Rectal smooth muscle tissue (tissue), 1 donor: Measurements from ENCODE around the gene TK2.

Experiments used
- H3K27ac ChIP-seq: one replicate; pipeline ENCODE4 v1.7.0; 2013; ENCODE audit warnings: low read depth, low read length, inconsistent platforms
- H3K27me3 ChIP-seq: one replicate; pipeline ENCODE4 v1.7.0; 2013; ENCODE audit warnings: low read length; ENCODE audit not compliant: control insufficient read depth, insufficient read depth
- H3K36me3 ChIP-seq: one replicate; pipeline ENCODE4 v1.7.0; 2013; ENCODE audit warnings: low read length; ENCODE audit not compliant: control insufficient read depth, insufficient read depth
- H3K4me1 ChIP-seq: one replicate; pipeline ENCODE4 v1.7.0; 2013; ENCODE audit warnings: low read length; ENCODE audit not compliant: control insufficient read depth, insufficient read depth
- H3K4me3 ChIP-seq: one replicate; pipeline ENCODE4 v1.7.0; 2013; ENCODE audit warnings: low read length
- H3K9ac ChIP-seq: one replicate; pipeline ENCODE4 v1.7.0; 2013; ENCODE audit warnings: low read length

Gene TK2

GRCh38 chr16:66585481-66586239, 35.7 kb upstream of the TK2 start:
- no peaks in the 10 kb centered on the region for H3K4me1 ChIP-seq
- H3K27ac ChIP-seq: no peak overlapping the region
- no peaks in the 10 kb centered on the region for H3K36me3 ChIP-seq
- no peaks in the 10 kb centered on the region for H3K27me3 ChIP-seq
- H3K4me3 ChIP-seq: no peak overlapping the region
- H3K9ac ChIP-seq: no peak overlapping the region

GRCh38 chr16:66581246-66581952, 31.5 kb upstream of the TK2 start:
- no peak overlapping the region for H3K27ac ChIP-seq
- peaks cover 7% of the 10 kb centered on the region for H3K27me3 ChIP-seq
- no peaks in the 10 kb centered on the region for H3K4me1 ChIP-seq
- H3K4me3 ChIP-seq: no peak overlapping the region
- no peaks in the 10 kb centered on the region for H3K36me3 ChIP-seq
- H3K9ac ChIP-seq: no peak overlapping the region

- Histone ChIP-seq H3K4me1 (no peaks in the 10 kb centered on the region), H3K27me3 (peaks cover 7% of the 10 kb centered on the region), H3K27ac (no peak overlapping the region), H3K4me3 (no peak overlapping the region), H3K9ac (no peak overlapping the region), H3K36me3 (no peaks in the 10 kb centered on the region)
Measured at GRCh38 chr16:66580605-66581209, 30.8 kb upstream of the TK2 start.

- Histone ChIP-seq H3K27ac (no peak within 1 kb of the TSS), H3K27me3 (peaks cover 7% of the 10 kb centered on the region), H3K4me1 (no peaks in the 10 kb centered on the region), H3K9ac (no peak within 1 kb of the TSS), H3K36me3 (no peaks in the 10 kb centered on the region), H3K4me3 (peak within 1 kb of the TSS; percentile 45)
Measured at GRCh38 chr16:66578651-66579531, 29.0 kb upstream of the TK2 start, which contains the start of gene CMTM2. Gene CMTM2, plus strand, starts transcription at chr16:66579463. Its CDS starts 145 bp downstream, at chr16:66579608.

DNA sequence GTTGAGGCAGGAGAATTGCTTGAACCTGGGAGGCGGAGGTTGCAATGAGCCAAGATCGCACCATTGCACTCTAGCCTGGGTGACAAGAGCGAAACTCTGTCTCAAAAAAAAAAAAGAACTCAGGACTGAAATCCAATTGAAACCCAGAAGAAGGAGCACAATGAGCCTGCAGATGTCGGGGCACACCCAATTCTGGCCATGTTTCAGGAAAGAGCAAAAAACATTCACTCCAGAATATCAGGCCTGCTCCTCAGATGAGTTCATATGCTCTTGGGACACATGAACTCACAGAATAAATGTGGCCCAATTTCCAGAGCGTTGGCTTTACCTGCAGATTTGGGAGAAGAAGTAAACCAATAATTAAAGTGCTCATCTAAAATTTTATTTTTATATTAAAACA, 26.4 kb upstream of the TK2 start:
- Histone ChIP-seq H3K4me3 (no peak overlapping the region), H3K4me1 (no peaks in the 10 kb centered on the region), H3K9ac (no peak overlapping the region), H3K27me3 (peaks cover 7% of the 10 kb centered on the region), H3K27ac (no peak overlapping the region), H3K36me3 (no peaks in the 10 kb centered on the region)

GRCh38 chr16:66575060-66575459, 25.1 kb upstream of the TK2 start:
- peaks cover 7% of the 10 kb centered on the region for H3K27me3 ChIP-seq
- H3K36me3 ChIP-seq: no peaks in the 10 kb centered on the region
- H3K4me3 ChIP-seq: no peak overlapping the region
- H3K4me1 ChIP-seq: no peaks in the 10 kb centered on the region
- no peak overlapping the region for H3K9ac ChIP-seq
- H3K27ac ChIP-seq: no peak overlapping the region

- H3K4me3 ChIP-seq: no peak overlapping the region
- no peaks in the 10 kb centered on the region for H3K4me1 ChIP-seq
- no peak overlapping the region for H3K27ac ChIP-seq
- H3K27me3 ChIP-seq: peaks cover 7% of the 10 kb centered on the region
- no peaks in the 10 kb centered on the region for H3K36me3 ChIP-seq
- no peak overlapping the region for H3K9ac ChIP-seq
Measured at GRCh38 chr16:66574531-66574930, 24.6 kb upstream of the TK2 start.

DNA sequence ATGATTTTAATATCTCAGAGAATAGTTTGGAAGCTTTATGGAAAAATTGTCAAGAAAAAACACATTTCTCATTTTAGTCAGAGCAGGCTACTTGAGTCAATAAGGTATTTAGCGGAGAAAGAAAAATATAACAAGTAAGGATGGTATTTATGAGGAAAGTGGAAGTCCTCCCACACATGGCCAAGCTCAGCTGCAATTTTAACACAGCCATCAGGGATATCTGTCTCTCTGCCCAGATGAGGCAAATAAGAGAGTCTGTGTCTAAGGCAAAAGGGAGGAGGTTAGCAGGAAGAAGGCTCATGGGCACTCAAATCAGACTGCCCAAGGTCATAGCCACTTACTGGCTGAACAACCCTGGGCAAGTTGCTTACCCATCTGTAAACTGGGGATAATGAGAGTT, 24.2 kb upstream of the TK2 start:
- Histone ChIP-seq H3K36me3 (no peaks in the 10 kb centered on the region), H3K27ac (no peak overlapping the region), H3K9ac (no peak overlapping the region), H3K4me1 (no peaks in the 10 kb centered on the region), H3K4me3 (no peak overlapping the region), H3K27me3 (peaks cover 3% of the 10 kb centered on the region)

GRCh38 chr16:66572356-66572755, 22.4 kb upstream of the TK2 start:
- H3K27ac ChIP-seq: no peak overlapping the region
- no peaks in the 10 kb centered on the region for H3K27me3 ChIP-seq
- no peak overlapping the region for H3K9ac ChIP-seq
- no peaks in the 10 kb centered on the region for H3K4me1 ChIP-seq
- H3K36me3 ChIP-seq: no peaks in the 10 kb centered on the region
- no peak overlapping the region for H3K4me3 ChIP-seq

GRCh38 chr16:66569827-66570405, 20.0 kb upstream of the TK2 start:
- Histone ChIP-seq H3K27ac (no peak overlapping the region), H3K36me3 (peaks cover 9% of the 10 kb centered on the region), H3K4me1 (no peaks in the 10 kb centered on the region), H3K9ac (no peak overlapping the region), H3K4me3 (no peak overlapping the region), H3K27me3 (no peaks in the 10 kb centered on the region)

DNA sequence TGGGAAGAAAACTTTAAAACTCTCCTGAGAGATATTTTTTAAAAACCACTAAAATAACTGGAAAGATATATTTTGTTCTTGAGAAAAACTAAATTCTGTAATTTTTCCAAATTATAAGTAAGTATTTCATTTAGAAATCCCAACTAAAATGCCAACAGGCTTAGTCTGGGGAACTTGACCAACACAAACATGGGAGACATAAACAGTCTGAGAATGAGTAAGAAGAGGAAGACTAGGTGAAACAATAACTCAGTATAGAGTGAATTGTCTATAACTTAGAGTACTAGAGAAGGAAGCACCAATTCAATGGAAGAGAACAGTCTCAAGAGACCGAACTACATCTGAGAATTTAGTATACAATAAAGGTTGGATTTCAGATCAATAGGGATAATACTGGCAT, 19.2 kb upstream of the TK2 start:
- Histone ChIP-seq H3K4me1 (no peaks in the 10 kb centered on the region), H3K4me3 (no peak overlapping the region), H3K36me3 (peaks cover 12% of the 10 kb centered on the region), H3K27ac (no peak overlapping the region), H3K27me3 (no peaks in the 10 kb centered on the region), H3K9ac (no peak overlapping the region)

- H3K4me3 ChIP-seq: no peak overlapping the region
- H3K4me1 ChIP-seq: no peaks in the 10 kb centered on the region
- no peak overlapping the region for H3K27ac ChIP-seq
- no peaks in the 10 kb centered on the region for H3K27me3 ChIP-seq
- H3K9ac ChIP-seq: no peak overlapping the region
- H3K36me3 ChIP-seq: peaks cover 15% of the 10 kb centered on the region
Measured at GRCh38 chr16:66568355-66568754, 18.4 kb upstream of the TK2 start.
